GF-D8 (cell line): ENCODE data around the gene TBC1D8.
A peak's percentile ranks its signal among the peaks of the same experiment; 100 is the strongest.

Source experiments
- DNase-seq: peaks from one replicate; lab custom pipeline; 2025; lab: John Stamatoyannopoulos, UW

Gene TBC1D8

GRCh38 chr2:101026923-101027469 lies 124.2 kb downstream of the TBC1D8 start:
- DNase-seq = no peak

- no peak for DNase-seq
These were observed 124.9 kb downstream of the TBC1D8 start for GRCh38 chr2:101026253-101026701.

- no peak for DNase-seq
These were observed 125.6 kb downstream of the TBC1D8 start for GRCh38 chr2:101025561-101025960.

- DNase-seq = no peak
These were observed 127.7 kb downstream of the TBC1D8 start for GRCh38 chr2:101023327-101024107.

- no peak for DNase-seq
These were observed 129.0 kb downstream of the TBC1D8 start for GRCh38 chr2:101022221-101022620.

GRCh38 chr2:101018934-101019333 lies 132.2 kb downstream of the TBC1D8 start:
- DNase-seq = no peak

GRCh38 chr2:101017371-101017770 lies 133.8 kb downstream of the TBC1D8 start:
- DNase-seq = no peak

- no peak for DNase-seq
These were observed 136.8 kb downstream of the TBC1D8 start for GRCh38 chr2:101014264-101014857.

- DNase-seq = no peak
These were observed 138.4 kb downstream of the TBC1D8 start for GRCh38 chr2:101012706-101013181.

- no peak for DNase-seq
These were observed 139.0 kb downstream of the TBC1D8 start for GRCh38 chr2:101012054-101012705.

GRCh38 chr2:101011152-101011551 lies 140.0 kb downstream of the TBC1D8 start:
- DNase-seq = no peak

- no peak for DNase-seq
These were observed 143.5 kb downstream of the TBC1D8 start for GRCh38 chr2:101007415-101008345.

GRCh38 chr2:101006065-101006715 lies 145.0 kb downstream of the TBC1D8 start:
- no peak for DNase-seq

- no peak for DNase-seq
These were observed 146.4 kb downstream of the TBC1D8 start for GRCh38 chr2:101004620-101005325.

GRCh38 chr2:101003278-101003775 lies 147.9 kb downstream of the TBC1D8 start:
- DNase-seq = no peak

GRCh38 chr2:101002562-101003277 lies 148.5 kb downstream of the TBC1D8 start:
- DNase-seq = no peak

GRCh38 chr2:101001691-101002561 lies 149.3 kb downstream of the TBC1D8 start, which contains the start of gene RPL31:
Gene RPL31, plus strand, starts transcription at chr2:101002289. Its CDS starts 413 bp downstream, at chr2:101002702.
- peak; percentile 89 for DNase-seq

GRCh38 chr2:100999995-101000394 lies 151.2 kb downstream of the TBC1D8 start:
- DNase-seq = no peak
